NCI-H2171 treated with DMSO at 0.1 percent for 48 hours (cell line): ENCODE results near the gene SLC16A6.
"Not testable (repeated sequence)": the region's sequence is repeated elsewhere in the genome, so short reads cannot be mapped to it uniquely, and the experiment has no call there.

Experiments used
- DNase-seq: peaks from one replicate; lab custom pipeline; 2025; lab: John Stamatoyannopoulos, UW

SLC16A6 gene

DNA sequence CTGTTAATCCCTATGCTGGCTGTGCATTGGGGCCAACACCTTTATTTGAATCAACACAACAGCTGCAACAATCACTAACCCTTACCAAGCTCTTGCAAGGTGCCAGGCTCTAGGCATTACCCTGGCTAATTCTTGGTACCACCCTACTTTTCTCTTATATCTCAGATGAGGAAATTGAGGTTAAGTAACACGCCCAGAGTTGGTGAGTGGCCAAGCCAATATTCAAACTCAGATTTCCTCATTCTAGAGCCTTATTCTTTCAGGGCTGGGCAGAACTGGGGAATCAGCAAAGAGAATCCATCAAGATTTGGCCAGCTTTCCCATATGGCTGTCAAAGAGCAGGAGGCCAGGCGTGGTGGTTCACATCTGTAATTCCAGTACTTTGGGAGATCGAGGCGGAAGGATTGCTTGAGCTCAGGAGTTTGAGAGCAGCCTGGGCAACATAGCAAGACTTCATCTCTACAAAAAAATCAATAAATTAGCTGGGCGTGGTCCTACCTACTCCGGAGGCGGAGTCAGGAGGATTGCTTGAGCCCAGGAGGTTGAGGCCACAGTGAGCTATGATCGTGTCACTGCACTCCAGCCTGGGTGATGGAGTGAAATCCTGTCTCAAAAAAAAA is 24.1 kb upstream of the SLC16A6 start:
- no peak for DNase-seq

DNA sequence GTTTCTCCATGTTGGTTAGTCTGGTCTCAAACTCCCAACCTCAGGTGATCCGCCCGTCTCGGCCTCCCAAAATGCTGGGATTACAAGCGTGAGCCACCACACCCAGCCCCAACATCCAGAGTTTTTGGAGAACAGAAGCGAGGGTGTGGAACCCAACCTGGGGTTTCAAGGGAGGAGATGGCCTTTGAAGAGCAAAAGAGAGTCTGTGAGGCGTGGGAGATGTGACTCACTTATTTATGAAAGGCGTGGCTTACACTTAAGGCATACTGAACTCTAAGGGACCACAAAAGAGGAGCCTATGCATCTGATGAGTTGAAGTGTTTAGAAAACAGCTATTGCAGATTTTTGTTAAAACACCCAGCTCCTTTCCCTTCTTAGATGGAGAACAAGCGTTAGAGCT is 19.2 kb upstream of the SLC16A6 start:
- DNase-seq: no peak

DNA sequence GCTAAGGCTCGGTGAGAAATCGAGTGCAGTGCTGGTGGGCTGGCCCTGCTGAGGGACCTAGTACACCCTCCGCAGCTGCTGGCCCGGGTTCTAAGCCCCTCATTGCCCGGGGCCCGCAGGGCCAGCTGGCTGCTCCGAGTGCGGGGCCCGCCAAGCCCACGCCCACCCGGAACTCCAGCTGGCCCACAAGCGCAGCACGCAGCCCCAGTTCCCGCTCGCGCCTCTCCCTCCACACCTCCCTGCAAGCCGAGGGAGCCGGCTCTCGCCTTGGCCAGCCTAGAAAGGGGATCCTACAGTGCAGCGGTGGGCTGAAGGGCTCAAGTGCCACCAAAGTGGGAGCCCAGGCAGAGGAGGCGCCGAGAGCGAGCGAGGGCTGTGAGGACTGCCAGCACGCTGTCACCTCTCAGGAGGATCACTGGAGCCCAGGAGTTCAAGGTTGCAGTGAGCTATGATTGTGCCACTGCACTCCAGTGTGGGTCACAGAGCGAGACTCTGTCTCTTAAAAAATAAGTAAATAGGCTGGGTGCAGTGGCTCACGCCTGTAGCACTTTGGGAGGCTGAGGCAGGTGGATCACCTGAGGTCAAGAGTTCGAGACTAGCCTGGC is 18.2 kb upstream of the SLC16A6 start:
- DNase-seq: not testable (repeated sequence)

DNA sequence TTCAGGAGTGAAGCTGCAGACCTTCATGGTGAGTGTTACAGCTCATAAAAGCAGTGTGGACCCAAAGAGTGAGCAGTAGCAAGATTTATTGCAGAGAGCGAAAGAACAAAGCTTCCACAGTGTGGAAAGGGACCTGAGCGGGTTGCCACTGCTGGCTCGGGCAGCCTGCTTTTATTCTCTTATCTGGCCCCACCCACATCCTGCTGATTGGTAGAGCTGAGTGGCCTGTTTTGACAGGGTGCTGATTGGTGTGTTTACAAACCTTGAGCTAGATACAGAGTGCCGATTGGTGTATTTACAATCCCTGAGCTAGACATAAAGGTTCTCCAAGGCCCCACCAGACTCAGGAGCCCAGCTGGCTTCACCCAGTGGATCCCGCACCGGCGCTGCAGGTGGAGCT is 17.6 kb upstream of the SLC16A6 start:
- DNase-seq: not testable (repeated sequence)

DNA sequence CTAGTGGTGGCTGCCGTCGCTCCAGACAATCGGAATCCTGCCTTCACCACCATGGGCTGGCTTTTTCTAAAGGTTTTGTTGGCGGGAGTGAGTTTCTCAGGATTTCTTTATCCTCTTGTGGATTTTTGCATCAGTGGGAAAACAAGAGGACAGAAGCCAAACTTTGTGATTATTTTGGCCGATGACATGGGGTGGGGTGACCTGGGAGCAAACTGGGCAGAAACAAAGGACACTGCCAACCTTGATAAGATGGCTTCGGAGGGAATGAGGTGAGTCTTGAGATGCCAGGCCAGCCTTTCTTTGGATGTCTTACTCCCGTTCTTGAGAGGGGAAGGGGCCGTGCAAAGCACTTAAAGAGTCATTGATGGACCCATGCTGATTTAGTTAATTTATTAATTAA is 16.5 kb upstream of the SLC16A6 start:
- no peak for DNase-seq

DNA sequence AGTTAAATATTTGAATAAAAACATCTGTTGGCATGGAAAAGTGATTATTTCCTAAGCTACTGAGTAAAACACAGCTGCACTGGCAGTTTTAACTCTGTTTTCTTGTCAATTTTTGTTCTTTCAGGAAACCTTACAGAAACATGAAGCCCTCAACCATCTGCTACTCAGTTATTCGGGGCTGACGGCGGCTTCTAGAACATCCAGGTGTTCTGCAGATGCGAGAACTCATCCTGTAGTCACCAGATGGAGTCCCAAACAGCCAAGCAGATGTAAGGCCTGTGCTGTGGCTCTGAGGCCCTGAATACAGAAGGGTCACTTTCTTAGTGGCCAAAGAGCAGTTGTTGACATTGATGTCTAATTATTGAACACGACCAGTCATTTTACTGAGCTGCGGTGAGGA is 15.9 kb upstream of the SLC16A6 start:
- DNase-seq: peak; percentile 42

DNA sequence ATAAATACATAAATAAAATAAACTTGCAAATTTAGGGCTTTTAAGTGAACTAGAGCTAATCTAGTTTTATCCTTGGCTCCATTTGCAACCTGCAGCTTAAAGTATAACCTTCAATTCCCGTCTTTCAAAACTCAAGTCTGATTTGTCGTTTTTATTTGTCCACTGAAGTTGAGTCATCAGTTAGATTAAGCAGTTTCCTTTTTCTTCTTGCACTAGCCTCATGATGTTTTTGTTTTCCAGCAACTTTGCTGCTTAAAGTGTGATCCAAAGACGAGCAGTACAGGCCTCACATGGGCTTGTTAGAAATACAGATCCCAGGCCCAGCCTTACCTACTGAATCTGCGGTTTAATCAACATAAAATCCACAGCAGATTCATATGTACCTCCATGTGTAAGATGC is 14.2 kb upstream of the SLC16A6 start:
- DNase-seq: no peak

DNA sequence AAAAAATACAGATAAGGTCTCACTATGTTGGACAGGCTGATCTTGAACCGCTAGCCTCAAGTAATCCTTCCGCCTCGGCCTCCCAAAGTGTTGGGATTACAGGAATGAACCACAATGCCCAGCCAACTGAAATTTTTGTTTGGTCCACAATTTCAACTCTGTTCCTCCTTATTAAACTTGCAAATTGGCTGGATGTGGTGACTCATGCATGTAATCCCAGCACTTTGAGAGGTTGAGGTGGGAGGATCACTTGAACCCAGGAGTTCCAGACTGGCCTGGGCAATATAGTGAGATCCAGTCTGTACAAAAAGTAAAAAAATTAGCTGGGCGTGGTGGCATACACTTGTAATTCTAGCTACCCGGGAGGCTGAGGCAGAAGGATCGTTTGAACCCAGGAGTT is 13.8 kb upstream of the SLC16A6 start:
- DNase-seq: no peak

DNA sequence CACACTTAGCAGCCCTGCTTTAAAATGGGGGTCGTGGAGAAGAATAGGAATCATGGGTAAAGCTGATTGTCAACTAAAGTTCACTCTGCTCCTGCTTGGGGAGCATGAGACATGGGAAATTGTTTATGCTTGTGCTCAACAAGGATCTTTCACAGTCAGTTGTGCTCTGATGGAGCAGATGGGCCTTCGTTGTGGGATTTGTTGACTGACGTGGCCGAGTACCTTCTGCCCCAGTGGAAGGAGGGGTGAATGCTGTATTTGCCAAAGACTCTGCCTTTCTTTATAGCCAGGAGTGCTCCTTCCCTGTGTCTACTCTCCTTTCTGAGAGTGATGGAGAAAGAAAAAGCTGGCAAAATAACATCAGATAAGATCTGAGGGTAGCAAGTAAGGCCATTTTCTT is 11.7 kb upstream of the SLC16A6 start:
- DNase-seq: peak; percentile 84

DNA sequence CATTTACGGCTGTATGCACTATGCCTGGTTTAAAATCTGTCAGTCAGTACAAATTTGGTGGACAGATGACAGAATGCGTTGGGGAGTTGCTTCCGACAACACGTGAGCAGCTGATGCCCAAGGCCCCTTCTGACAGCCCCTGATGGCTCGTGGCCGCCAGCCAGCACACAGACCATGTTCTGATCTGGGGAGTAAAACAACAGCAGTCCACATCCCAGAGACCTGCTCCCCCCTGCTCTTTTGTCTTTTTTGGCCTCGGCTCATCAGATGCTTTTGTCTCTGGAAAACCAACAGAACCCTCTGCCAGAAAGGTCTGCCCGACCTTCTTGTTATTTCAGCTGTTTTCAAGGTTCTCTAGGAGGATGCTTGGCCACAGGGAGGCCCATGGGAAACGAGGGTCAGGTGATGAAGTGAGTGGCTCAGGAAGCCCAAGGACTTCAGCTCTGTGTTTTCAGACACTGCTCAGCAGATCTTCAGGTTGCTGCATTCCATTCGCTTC is 11.2 kb upstream of the SLC16A6 start:
- DNase-seq: peak; percentile 82

DNA sequence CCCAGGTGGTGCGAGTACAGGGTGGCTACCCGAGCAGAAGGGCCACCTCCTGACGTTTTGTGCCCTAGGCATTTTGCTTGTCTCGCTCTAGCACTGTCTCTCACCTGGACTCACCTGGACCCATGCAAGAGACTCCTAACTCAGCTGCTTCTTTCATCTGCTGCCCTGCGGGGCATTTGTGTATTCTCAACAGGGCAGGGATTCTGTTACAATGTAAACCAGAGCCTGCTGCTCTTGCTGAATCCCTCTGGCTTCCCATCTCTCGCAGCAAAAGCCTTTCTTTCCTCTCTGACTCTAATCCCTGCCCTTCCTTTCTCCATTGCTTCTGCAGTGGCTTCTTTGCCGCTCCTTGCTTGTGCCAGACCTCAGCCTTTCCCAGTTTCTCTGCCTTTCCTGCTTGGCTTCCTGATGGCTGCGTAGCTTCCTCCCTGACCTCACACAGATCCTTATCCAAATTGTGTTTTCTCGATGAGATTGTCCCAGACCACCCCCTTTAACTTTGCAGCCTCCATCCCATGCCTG is 10.6 kb upstream of the SLC16A6 start:
- peak; percentile 82 for DNase-seq

DNA sequence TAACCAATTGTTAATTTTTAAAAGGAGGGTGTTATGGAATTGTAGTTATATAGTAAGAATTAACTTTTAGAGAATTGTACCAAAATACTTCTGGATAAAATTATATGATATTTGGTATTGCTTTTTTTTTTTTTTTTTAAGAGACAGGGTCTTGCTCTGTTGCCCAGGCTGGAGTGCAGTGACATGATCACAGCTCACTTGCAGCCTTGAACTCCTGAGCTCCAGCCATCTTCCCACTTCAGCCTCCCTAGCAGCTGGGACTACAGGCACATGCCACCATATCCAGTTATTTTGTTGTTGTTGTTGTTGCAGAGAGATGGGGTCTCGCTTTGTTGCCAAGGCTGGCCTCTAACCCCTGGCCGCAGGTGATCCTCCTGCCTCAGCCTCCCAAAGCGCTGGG is 8.9 kb upstream of the SLC16A6 start:
- DNase-seq: no peak

DNA sequence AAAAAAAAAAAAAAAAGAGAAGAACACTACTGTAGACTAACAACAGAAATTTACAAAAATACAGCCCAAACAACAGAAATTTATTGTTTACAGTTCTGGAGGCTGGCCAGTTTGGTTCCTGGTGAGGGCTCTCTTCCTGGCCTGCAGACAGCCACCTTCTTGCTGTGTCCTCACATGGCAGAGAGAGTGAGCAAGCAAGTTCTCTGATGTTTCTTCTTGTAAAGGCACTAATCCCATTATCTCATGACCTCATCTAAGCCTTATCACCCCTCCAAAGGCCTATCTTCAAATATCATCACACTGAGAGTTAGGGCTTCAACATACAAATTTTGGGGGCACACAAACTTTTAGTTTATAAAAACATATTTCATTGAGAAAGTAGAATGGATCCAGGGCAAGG is 7.7 kb upstream of the SLC16A6 start:
- no peak for DNase-seq

DNA sequence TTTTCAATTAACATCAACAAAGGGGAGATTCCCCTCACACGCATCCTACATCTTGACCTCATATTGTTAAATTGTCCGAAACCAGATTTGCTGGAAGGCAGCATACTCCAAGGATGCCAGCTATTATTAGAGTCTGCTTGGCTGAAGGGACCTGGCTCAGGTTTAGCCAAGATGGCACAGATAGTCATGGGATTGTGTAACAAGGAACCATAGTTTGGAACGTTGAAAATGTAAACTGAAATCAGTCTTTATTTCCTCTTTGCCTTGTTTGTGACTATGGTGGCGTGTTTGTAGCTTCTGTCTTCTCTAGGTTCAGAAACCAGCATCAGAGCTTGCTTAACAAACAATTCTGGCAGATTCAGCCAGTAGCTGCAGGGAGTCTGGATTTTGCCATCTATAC is 6.3 kb upstream of the SLC16A6 start:
- DNase-seq: no peak

DNA sequence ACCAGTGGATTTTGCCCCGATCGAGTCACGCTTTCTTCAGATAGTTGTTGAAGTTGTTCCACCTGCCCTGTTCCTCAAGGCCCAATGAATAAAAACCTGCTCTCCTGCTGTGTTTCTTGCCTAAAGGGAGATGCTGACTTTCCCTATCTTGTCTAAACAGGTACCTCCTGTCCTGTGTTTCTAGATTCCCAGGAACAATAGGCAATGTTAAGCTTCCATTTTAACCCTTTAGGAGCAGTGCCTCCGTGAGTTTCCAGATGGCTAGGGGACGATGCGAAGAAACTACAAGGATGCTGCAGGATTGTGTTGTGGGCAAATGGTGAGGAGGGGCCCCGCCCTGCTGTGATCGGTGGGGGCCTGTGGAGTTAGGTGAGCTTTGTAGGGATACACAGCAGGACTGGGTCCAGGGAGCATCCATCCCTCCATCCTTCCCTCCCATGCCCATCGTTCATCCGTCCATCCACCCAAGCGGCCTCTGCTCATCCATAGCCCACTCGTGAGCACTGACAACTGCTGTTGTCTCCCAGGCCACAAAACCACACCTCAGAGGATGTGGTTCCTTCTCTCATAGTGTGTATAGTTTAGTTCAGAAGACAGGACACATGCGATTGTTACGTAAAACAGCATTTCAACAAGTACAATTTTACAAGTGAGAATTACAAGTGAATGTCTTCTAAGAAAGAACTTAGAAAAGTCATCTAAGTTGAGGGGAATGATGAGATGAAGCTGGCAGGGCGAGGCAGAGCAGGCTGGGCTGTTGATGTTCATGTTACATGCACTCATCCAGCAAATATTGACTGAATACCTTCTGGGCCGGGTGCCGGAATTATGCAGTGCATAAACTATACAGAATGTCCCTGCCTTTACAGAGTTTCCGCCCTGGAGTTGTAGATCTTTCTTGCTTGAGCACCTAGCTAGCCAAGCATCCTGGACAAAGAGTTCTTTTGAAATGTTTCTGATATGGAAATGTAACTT is 5.6 kb upstream of the SLC16A6 start:
- DNase-seq: no peak

DNA sequence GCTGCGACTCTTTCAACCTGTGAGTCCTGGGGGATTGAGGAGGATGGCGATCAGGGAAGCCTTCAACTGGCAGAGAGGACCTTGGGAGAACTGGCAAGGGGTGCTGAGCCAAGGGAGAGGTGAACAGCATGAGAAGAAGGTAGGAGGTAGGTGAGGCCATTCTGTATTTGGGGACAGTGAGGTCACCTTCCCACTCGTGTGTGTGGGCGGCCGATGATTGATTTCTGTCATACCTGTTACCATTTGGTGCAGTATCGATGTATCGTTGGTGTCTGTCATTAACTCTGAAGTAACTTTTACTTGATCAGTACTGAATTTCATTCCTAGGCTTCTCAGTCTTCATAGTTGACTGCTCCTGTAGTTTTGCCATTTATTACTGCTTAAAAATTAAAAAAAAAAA is 4.2 kb upstream of the SLC16A6 start:
- DNase-seq: no peak

DNA sequence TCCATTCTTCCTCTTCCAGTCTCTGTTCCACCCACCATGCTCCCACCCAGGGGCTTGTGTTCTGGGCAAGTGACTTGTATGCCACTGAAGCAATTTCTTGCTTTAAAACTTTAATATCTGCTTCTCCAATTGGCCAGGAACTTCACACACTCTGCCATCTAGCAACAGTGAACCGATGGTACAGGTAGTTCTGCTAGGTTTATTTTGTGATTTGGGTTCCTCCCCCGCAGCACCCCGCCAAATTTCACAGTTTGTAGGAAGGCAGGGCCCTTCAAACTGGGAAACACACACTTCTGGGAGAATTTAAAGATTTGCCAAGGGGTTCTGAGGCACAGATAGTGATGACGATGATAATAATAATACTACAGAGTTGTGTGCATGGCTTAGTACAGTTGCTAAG is 3.7 kb upstream of the SLC16A6 start:
- no peak for DNase-seq

DNA sequence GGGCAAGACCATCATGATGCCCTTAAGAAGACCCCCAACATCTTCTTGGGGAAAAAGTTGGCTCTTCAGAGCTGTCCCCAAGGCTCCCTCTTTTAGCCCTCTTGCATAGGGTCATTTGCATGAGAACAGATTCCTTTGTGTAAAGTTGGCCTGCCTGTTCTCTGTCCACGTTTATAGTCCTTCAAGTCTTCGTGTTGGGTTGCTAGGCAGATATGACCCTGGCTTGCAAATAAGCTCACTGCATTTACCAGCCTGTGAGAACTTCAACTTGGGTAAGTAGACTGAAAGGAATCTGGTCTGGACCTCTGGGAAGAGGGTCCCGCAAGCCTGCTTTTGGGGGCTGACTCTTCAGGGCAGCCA is 3.2 kb upstream of the SLC16A6 start:
- DNase-seq: no peak

DNA sequence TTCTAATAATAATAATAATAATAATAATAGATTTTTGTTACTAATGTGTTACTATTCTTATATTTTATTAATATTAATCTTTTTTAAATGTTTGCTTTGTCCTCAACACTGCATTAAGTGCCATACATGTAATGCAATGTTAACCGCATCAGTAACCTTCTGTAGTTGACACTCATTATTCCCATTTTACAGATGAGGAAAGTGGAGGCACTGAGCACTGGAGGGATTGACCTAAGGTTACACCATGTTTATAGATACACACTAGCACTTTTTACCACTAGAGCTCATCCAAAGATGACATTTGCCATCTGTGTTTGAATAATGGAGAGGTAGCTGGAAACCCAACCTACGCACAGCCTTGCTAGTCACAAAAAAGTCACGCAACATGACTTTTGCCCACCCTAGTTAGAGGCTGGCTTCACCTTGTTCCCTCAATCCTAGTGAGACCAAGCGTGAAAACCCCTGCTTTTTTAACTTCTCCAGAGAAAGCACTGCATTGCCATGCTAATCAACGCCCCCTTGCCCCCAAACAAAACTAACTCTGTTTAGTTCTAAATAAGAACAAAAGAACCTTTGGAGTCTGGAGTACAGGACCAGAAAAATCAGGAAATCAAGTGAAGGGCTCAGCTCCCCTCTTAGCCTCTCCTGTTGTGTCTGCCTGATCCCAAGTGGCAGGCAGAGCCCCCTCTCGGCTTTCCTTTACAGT is 2.7 kb upstream of the SLC16A6 start:
- no peak for DNase-seq

DNA sequence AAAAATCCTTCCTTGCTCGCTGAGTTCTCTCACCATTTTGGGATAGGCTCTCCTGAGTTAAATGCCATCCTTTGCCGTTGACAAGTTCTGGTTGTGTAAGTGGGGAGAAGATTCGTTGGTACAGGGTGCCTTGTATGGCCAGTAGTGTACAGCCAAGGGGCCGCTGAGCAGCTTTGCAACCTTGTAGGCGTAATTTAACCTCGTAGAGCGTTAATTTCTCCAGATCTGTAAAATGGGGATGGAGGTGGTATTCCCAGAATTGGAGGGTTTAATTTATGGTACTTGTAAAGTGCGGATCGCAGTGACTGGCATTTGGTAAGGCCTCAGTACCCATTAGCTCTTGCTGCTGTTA is 1.7 kb upstream of the SLC16A6 start:
- no peak for DNase-seq

DNA sequence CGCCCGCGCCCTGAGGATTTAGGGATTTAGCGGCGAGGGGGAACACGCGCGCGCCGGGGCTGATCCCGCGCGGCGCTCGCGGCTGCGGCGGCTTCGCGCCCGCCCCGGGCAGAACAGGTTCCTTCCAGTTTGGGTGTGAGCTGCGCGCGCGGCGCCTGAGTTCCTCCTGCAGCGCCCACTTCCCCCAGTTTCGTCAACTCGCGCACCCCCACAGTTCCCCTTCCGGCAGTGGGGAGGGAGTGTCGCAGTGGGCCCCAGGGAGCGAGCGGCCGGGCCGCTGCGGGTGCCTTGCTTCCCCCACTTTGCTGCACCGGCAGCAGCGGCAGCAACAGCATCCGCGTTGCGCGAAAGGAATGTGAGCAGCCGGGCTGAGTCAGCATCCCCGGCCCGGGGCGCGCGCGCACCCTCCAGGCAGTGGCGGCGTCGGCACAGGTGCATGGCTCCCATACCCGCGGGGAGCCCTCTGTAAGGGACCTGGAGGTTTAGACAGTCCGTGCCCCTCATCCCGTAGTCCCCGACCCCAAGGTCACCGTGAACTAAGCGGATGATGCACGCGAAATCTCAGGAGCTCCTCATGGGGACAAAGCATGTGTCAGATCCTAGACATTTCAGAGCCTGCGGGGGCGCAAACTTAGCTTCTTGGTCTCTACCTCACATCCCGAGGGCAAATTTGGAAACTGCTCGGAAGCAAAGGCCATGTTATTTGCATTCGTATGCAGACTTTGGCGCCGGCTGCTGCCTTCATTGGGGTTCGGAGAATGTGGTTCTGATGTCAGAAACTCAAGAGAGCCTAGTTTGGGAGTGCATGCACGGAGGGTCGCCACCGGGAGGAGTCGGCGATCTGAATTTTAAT is 1.1 kb upstream of the SLC16A6 start:
- peak; percentile 86 for DNase-seq
